H1 (cell line): Measurements from ENCODE around the gene CCDC178. TPM values are rescaled to one million over a fixed set of nuclear protein-coding genes. Genes with fewer than 3 reads are reported as not detected.

Source experiments
- CTCF ChIA-PET: fragments of 300-600 bp; sonication (Branson Sonifier 250); formaldehyde crosslinking; loops from one replicate; lab custom pipeline; 2021; ENCODE audit not compliant: partially characterized antibody; lab: Charles Lee
- POLR2A ChIA-PET: fragments of 300-600 bp; sonication (Branson Sonifier 250); formaldehyde crosslinking; loops from one replicate; lab custom pipeline; 2021; ENCODE audit warnings: inconsistent platforms; ENCODE audit not compliant: partially characterized antibody; lab: Charles Lee
- DNase-seq, 2 experiments: peaks; one replicate each; pipeline versions ENCODE4 v3.0.0 to v3.0.0-alpha.2; 2010 to 2022; ENCODE audit warnings: low spot score in 2 of 2, low read depth in 1 of 2, mixed read lengths in 1 of 2
- FAIRE-seq: peaks from 2 replicates; lab custom pipeline; 2011; peaks lifted over from hg19 to GRCh38; lab: Jason Lieb, UNC
- H2AFZ ChIP-seq: 2 replicates; pipeline ENCODE4 v1.8.1; 2012; ENCODE audit warnings: low read length, inconsistent platforms
- H2AK5ac ChIP-seq: 2 replicates; pipeline ENCODE4 v1.6.1; 2013; ENCODE audit warnings: low read depth, low read length
- H2BK120ac ChIP-seq: replicated peaks from 2 replicates; pipeline ENCODE3; 2013; ENCODE audit warnings: low read depth, low read length, inconsistent platforms
- H2BK12ac ChIP-seq: 2 replicates; pipeline ENCODE4 v1.6.1; 2013; ENCODE audit warnings: low read depth, low read length
- H2BK15ac ChIP-seq: 2 replicates; pipeline ENCODE4 v1.6.1; 2013; ENCODE audit warnings: low read length
- H2BK20ac ChIP-seq: 2 replicates; pipeline ENCODE4 v1.6.1; 2013; ENCODE audit warnings: low read length
- H2BK5ac ChIP-seq: 2 replicates; pipeline ENCODE4 v1.6.1; 2013; ENCODE audit warnings: low read depth, low read length
- H3K14ac ChIP-seq: 2 replicates; pipeline ENCODE4 v1.6.1; 2013; ENCODE audit warnings: inconsistent platforms; ENCODE audit not compliant: insufficient read length
- H3K18ac ChIP-seq: 2 replicates; pipeline ENCODE4 v1.6.1; 2013; ENCODE audit warnings: low read length; ENCODE audit errors: extremely low read depth
- H3K23ac ChIP-seq: 2 replicates; pipeline ENCODE4 v1.6.1; 2013; ENCODE audit warnings: inconsistent platforms; ENCODE audit not compliant: insufficient read length
- H3K23me2 ChIP-seq: 2 replicates; pipeline ENCODE4 v1.6.1; 2013; ENCODE audit warnings: low read depth, low read length
- H3K27ac ChIP-seq: 2 replicates; pipeline ENCODE4 v1.6.1; 2011; ENCODE audit warnings: low read depth, low read length, inconsistent platforms
- H3K27me3 ChIP-seq, 4 experiments: replicated peaks in 1 of 4; 1 replicate in 1 of 4; 2 replicates in 3 of 4; pipeline versions ENCODE4 v1.6.1 to v1.8.1; 2011 to 2013; ENCODE audit warnings: low read length in 3 of 4, mild to moderate bottlenecking in 3 of 4, inconsistent platforms in 2 of 4, mixed read lengths in 2 of 4, moderate library complexity in 1 of 4; ENCODE audit not compliant: control insufficient read depth in 3 of 4, insufficient read depth in 3 of 4; ENCODE audit errors: extremely low read depth in 1 of 4
- H3K36me3 ChIP-seq, 4 experiments: 2 replicates each; pipeline versions ENCODE4 v1.6.1 to v1.8.1; 2011 to 2013; ENCODE audit warnings: mild to moderate bottlenecking in 4 of 4, low read length in 3 of 4, moderate library complexity in 2 of 4, control low read depth in 1 of 4, inconsistent platforms in 1 of 4; ENCODE audit not compliant: insufficient read depth in 4 of 4, control insufficient read depth in 2 of 4
- H3K4ac ChIP-seq: replicated peaks from 2 replicates; pipeline ENCODE3; 2013; ENCODE audit warnings: low read length, low read depth, mixed read lengths, inconsistent platforms; ENCODE audit not compliant: insufficient read length
- H3K4me1 ChIP-seq, 4 experiments: replicated peaks in 1 of 4; 1 replicate in 1 of 4; 2 replicates in 3 of 4; pipeline versions ENCODE4 v1.6.1 to v1.8.1; 2011 to 2013; ENCODE audit warnings: low read length in 3 of 4, inconsistent platforms in 2 of 4, mixed read lengths in 1 of 4; ENCODE audit not compliant: insufficient read depth in 4 of 4, control insufficient read depth in 3 of 4
- H3K4me2 ChIP-seq, 2 experiments: 2 replicates each; pipeline versions ENCODE4 v1.6.1 to v1.8.1; 2011 to 2013; ENCODE audit warnings: low read depth in 2 of 2, low read length in 2 of 2, control low read depth in 1 of 2, inconsistent platforms in 1 of 2, mild to moderate bottlenecking in 1 of 2; ENCODE audit not compliant: insufficient read depth in 1 of 2
- H3K4me3 ChIP-seq, 4 experiments: fragments of 200-600, 300-600 bp in 1 of 4; sonication (generic), shearing (Covaris generic), sonication (Bioruptor Twin) in 1 of 4; 2 replicates each; pipeline versions ENCODE4 v1.5.1 to v1.8.1; 2011 to 2016; ENCODE audit warnings: low read length in 4 of 4, low read depth in 3 of 4, control low read depth in 2 of 4, inconsistent platforms in 2 of 4, mild to moderate bottlenecking in 2 of 4, mixed read lengths in 1 of 4, moderate library complexity in 1 of 4; ENCODE audit not compliant: insufficient read depth in 2 of 4; ENCODE audit errors: extremely low read depth in 1 of 4
- H3K56ac ChIP-seq: replicated peaks from 2 replicates; pipeline ENCODE3; 2013; ENCODE audit warnings: low read depth, mild to moderate bottlenecking, mixed read lengths, low read length, inconsistent platforms; ENCODE audit not compliant: insufficient read length
- H3K79me1 ChIP-seq: 2 replicates; pipeline ENCODE4 v1.6.1; 2013; ENCODE audit warnings: low read depth, low read length, control low read depth
- H3K79me2 ChIP-seq, 2 experiments: 2 replicates each; pipeline versions ENCODE4 v1.6.1 to v1.8.1; 2012 to 2013; ENCODE audit warnings: low read length in 2 of 2, mild to moderate bottlenecking in 2 of 2, inconsistent platforms in 1 of 2; ENCODE audit not compliant: insufficient read depth in 2 of 2, control insufficient read depth in 1 of 2
- H3K9ac ChIP-seq, 4 experiments: replicated peaks in 1 of 4; 1 replicate in 1 of 4; 2 replicates in 3 of 4; pipeline versions ENCODE4 v1.6.1 to v1.8.1; 2011 to 2013; ENCODE audit warnings: low read depth in 3 of 4, low read length in 3 of 4, control low read depth in 2 of 4, mild to moderate bottlenecking in 2 of 4, moderate library complexity in 2 of 4, inconsistent platforms in 1 of 4; ENCODE audit errors: extremely low read depth in 1 of 4
- H3K9me3 ChIP-seq, 2 experiments: 2 replicates each; pipeline versions ENCODE4 v1.6.1 to v1.8.1; 2012 to 2013; ENCODE audit warnings: mild to moderate bottlenecking in 2 of 2, moderate library complexity in 2 of 2, control low read depth in 1 of 2, inconsistent platforms in 1 of 2, low read depth in 1 of 2, low read length in 1 of 2, mixed read lengths in 1 of 2; ENCODE audit not compliant: insufficient read depth in 2 of 2
- H4K20me1 ChIP-seq, 2 experiments: replicated peaks in 1 of 2; 2 replicates each; pipeline versions ENCODE3 to v1.8.1; 2011 to 2013; ENCODE audit warnings: inconsistent platforms in 2 of 2, low read length in 2 of 2, mild to moderate bottlenecking in 1 of 2; ENCODE audit not compliant: insufficient read depth in 2 of 2, control insufficient read depth in 1 of 2
- H4K5ac ChIP-seq: 2 replicates; pipeline ENCODE4 v1.6.1; 2013; ENCODE audit warnings: low read length, low read depth, mixed read lengths, inconsistent platforms; ENCODE audit not compliant: insufficient read length
- H4K8ac ChIP-seq: 2 replicates; pipeline ENCODE4 v1.8.0; 2013; ENCODE audit warnings: mild to moderate bottlenecking, moderate library complexity, low read length, inconsistent platforms; ENCODE audit not compliant: insufficient read depth; ENCODE audit errors: extremely low read depth
- H4K91ac ChIP-seq: replicated peaks from 2 replicates; pipeline ENCODE3; 2013; ENCODE audit warnings: low read length, mixed read lengths, inconsistent platforms; ENCODE audit not compliant: insufficient read length
- ATF2 ChIP-seq: IDR thresholded peaks from 2 replicates; pipeline ENCODE4 v1.6.1; 2012; ENCODE audit warnings: low read length, inconsistent platforms
- BACH1 ChIP-seq: IDR thresholded peaks from 2 replicates; pipeline ENCODE4 v1.6.1; 2012; ENCODE audit warnings: low read length, improper control_type of control experiment
- CTCF ChIP-seq, 3 experiments: IDR thresholded peaks; 1 replicate in 2 of 3; 2 replicates in 1 of 3; pipeline versions ENCODE4 v1.5.1 to v1.6.1; 2011; ENCODE audit warnings: low read length in 3 of 3, mild to moderate bottlenecking in 3 of 3, inconsistent platforms in 2 of 3, low read depth in 1 of 3, moderate library complexity in 1 of 3; ENCODE audit not compliant: insufficient read depth in 1 of 3; ENCODE audit errors: control extremely low read depth in 1 of 3
- EZH2 ChIP-seq: fragments of 200-600 bp; sonication (generic); IDR thresholded peaks from 2 replicates; pipeline ENCODE4 v1.7.1; 2012; ENCODE audit warnings: low read depth, mild to moderate bottlenecking, moderate library complexity, low read length, inconsistent platforms; ENCODE audit not compliant: severe bottlenecking
- FOSL1 ChIP-seq: IDR thresholded peaks from 2 replicates; pipeline ENCODE4 v1.6.1; 2011; ENCODE audit warnings: mild to moderate bottlenecking, low read depth, low read length, moderate library complexity; ENCODE audit not compliant: insufficient read depth
- RFX5 ChIP-seq: IDR thresholded peaks from 2 replicates; pipeline ENCODE4 v1.6.1; 2011; ENCODE audit warnings: low read depth, low read length, improper control_type of control experiment, borderline replicate concordance
- SIN3A ChIP-seq, 2 experiments: IDR thresholded peaks in 1 of 2; conservative IDR thresholded peaks in 1 of 2; 2 replicates each; pipeline ENCODE4 v1.6.1; 2011 to 2012; ENCODE audit warnings: low read length in 2 of 2, improper control_type of control experiment in 1 of 2, low read depth in 1 of 2, mild to moderate bottlenecking in 1 of 2
- SUZ12 ChIP-seq: fragments of 200-600 bp; sonication (generic); IDR thresholded peaks from 2 replicates; pipeline ENCODE4 v1.6.1; 2012; ENCODE audit warnings: mild to moderate bottlenecking, inconsistent platforms, low read length, moderate library complexity, mixed read lengths
- TAF7 ChIP-seq: optimal IDR thresholded peaks from 2 replicates; pipeline ENCODE3; 2011; ENCODE audit warnings: low read depth, mild to moderate bottlenecking, inconsistent platforms, low read length, moderate library complexity, borderline replicate concordance
- YY1 ChIP-seq: IDR thresholded peaks from 2 replicates; pipeline ENCODE4 v1.6.1; 2011; ENCODE audit warnings: low read depth, mild to moderate bottlenecking, low read length
- WGBS, 2 experiments: shearing (Covaris generic) in 1 of 2; methylation state at CpG; one replicate each; pipeline versions ENCODE4 v1.1.6 to v1.1.7; 2013 to 2015; ENCODE audit warnings: low lambda C conversion rate in 2 of 2, mixed read lengths in 2 of 2, inconsistent platforms in 1 of 2, low coverage in 1 of 2, missing lambda C conversion rate in 1 of 2; ENCODE audit not compliant: insufficient replicate concordance in 2 of 2, insufficient coverage in 1 of 2, insufficient read length in 1 of 2; ENCODE audit errors: extremely low coverage in 1 of 2, missing lambda C conversion rate in 1 of 2; 5-methylcytosine and 5-hydroxymethylcytosine counted together
- polyA plus RNA-seq, 7 experiments: library from polyadenylated mRNA; depleted of rRNA in 3 of 7; stranded (reverse) in 5 of 7; unstranded in 2 of 7; fragments of >200 nt in 5 of 7; fragments of 200-250 nt in 2 of 7; gene quantifications; 1 replicate in 5 of 7; 2 replicates in 1 of 7; 4 replicates in 1 of 7; pipeline versions ENCODE4 v1.2.1 to v1.2.3, GENCODE V29; 2011 to 2013; ENCODE audit warnings: missing spikeins in 2 of 7, mixed read lengths in 2 of 7
- total RNA-seq: library from RNA; stranded (reverse); fragmentation: NEBNext Ultra II Directional; extraction: Animal tissue kit (Norgen Biotek cat#: 25700); gene quantifications from 2 replicates; pipeline ENCODE4 v1.2.1, GENCODE V29; 2021

The CCDC178 gene
- total and polyA plus RNA-seq, 2 of the 8 experiments (the other 6 are each of a cell fraction or from before 2014, with no cell fraction given), result not detected

GRCh38 chr18:32907311-32907585 is 533.3 kb downstream of the CCDC178 start:
- Histone ChIP-seq H3K18ac (no peak overlapping the region), H3K23ac (no peak overlapping the region), H3K4me3 (no peak overlapping the region), H2BK5ac (no peak overlapping the region), H3K4me1 (no peaks in the 10 kb centered on the region), H3K14ac (no peak overlapping the region), H2BK12ac (no peak overlapping the region), H3K9me3 (no peaks in the 10 kb centered on the region), H2AFZ (no peak overlapping the region), H4K8ac (no peak overlapping the region), H2BK15ac (no peak overlapping the region), H3K36me3 (no peaks in the 10 kb centered on the region), H3K56ac (no peak overlapping the region), H3K79me1 (no peaks in the 10 kb centered on the region), H3K27ac (no peak overlapping the region), H4K91ac (no peak overlapping the region), H3K23me2 (no peaks in the 10 kb centered on the region), H3K4me2 (no peak overlapping the region), H2AK5ac (no peak overlapping the region), H4K20me1 (no peaks in the 10 kb centered on the region), H3K9ac (no peak overlapping the region), H3K79me2 (no peaks in the 10 kb centered on the region), H2BK120ac (no peak overlapping the region), H4K5ac (no peak overlapping the region), H3K4ac (no peak overlapping the region), H2BK20ac (no peak overlapping the region), H3K27me3 (no peaks in the 10 kb centered on the region)
- DNase-seq (no peak), FAIRE-seq (no peak)
- 98% methylated on average over 3 of the region's 3 CpGs; no CpG with 5 or more reads in 1 of the 2 experiments for WGBS, 2 experiments
- POLR2A ChIA-PET, result no interaction called here
- CTCF ChIA-PET, result interaction anchor here (0.7 to 3.0 kb wide), 4 partner anchors 13 to 1149 kb away, joined by 3 to 11 read pairs (median 4); no protein-coding TSS in a partner anchor
- no peak for TF ChIP-seq TAF7
- TF ChIP-seq SIN3A (conservative IDR thresholded peaks at IDR 0.05 in 1 of 2, IDR thresholded peaks at IDR 0.05 in 1 of 2; ENCODE audit: low read depth in 1 of 2, low read length in 2 of 2), result no peak
- no peak for TF ChIP-seq ATF2
- no peak for TF ChIP-seq FOSL1
- no peak for TF ChIP-seq SUZ12
- no peak for TF ChIP-seq BACH1
- TF ChIP-seq CTCF (IDR thresholded peaks at IDR 0.05; ENCODE audit: control extremely low read depth in 1 of 3, insufficient read depth in 1 of 3, low read depth in 1 of 3, low read length in 3 of 3), result no peak
- TF ChIP-seq EZH2, result no peak
- no peak for TF ChIP-seq RFX5
- no peak for TF ChIP-seq YY1
